GM10266 (cell line): ENCODE results near the gene CCNL2.
A peak's percentile ranks its signal among the peaks of the same experiment; 100 is the strongest.

Experiments used
- DNase-seq: peaks from one replicate; pipeline ENCODE4 v3.0.0; 2012; ENCODE audit errors: extremely low spot score
- TF ChIP-seq, protein P1 (sequence below): IDR thresholded peaks from 2 replicates; pipeline ENCODE4 v1.5.1; 2012; ENCODE audit warnings: mild to moderate bottlenecking, low read depth; ENCODE audit not compliant: control insufficient read depth, insufficient read depth; ENCODE audit errors: missing control alignments

The CCNL2 gene

DNA sequence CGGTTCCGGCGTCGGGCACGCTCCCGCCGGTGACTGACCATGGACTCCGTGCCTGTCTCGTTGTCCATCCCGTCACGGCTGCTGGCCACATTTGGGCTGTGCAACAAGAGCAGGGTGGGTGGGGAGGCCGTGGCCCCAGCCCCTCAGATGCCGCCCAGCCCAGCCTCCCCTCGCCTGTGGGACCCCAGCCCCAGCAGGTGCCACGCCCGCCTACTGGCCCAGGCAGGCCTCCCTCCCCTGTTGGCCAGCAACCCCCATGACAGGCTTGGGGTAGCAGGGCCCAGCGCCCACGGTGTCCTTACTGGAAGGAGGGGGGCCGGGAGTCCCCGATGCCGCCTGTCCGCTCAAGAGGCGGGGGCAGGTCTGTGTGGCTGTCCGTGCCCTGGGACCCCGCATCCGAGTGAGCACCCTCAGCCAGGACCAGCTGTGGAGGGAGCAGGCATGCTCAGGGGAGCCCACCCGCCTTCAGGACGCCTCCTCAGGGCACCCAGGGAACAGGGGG, 57.0 kb downstream of the CCNL2 start:
- TF ChIP-seq, protein P1, sequence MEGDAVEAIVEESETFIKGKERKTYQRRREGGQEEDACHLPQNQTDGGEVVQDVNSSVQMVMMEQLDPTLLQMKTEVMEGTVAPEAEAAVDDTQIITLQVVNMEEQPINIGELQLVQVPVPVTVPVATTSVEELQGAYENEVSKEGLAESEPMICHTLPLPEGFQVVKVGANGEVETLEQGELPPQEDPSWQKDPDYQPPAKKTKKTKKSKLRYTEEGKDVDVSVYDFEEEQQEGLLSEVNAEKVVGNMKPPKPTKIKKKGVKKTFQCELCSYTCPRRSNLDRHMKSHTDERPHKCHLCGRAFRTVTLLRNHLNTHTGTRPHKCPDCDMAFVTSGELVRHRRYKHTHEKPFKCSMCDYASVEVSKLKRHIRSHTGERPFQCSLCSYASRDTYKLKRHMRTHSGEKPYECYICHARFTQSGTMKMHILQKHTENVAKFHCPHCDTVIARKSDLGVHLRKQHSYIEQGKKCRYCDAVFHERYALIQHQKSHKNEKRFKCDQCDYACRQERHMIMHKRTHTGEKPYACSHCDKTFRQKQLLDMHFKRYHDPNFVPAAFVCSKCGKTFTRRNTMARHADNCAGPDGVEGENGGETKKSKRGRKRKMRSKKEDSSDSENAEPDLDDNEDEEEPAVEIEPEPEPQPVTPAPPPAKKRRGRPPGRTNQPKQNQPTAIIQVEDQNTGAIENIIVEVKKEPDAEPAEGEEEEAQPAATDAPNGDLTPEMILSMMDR, result no peak
- no peak for DNase-seq

DNA sequence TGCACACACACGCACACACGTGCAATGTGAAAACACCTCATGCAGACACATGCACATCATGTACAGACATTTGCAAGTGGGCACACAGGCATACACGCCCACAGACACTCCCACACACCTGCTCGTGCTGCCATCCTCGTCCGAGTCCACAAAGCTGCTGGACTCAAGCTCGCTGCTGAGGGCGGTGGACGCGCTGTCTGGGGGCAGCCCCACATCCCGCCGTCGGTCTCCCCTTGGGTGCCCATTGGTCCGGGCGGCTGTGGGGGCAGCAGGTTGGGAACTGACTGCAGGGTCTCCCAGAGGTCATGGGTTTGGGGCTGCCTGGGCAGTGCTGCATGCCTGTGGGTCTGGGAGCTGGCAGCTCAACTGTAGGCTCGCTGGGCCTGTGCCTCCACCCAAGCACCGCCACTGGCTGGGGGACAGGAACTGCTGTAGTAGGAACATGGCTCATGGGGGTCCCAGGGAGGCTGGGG, 57.5 kb downstream of the CCNL2 start:
- TF ChIP-seq, protein P1, result no peak
- DNase-seq, result no peak

DNA sequence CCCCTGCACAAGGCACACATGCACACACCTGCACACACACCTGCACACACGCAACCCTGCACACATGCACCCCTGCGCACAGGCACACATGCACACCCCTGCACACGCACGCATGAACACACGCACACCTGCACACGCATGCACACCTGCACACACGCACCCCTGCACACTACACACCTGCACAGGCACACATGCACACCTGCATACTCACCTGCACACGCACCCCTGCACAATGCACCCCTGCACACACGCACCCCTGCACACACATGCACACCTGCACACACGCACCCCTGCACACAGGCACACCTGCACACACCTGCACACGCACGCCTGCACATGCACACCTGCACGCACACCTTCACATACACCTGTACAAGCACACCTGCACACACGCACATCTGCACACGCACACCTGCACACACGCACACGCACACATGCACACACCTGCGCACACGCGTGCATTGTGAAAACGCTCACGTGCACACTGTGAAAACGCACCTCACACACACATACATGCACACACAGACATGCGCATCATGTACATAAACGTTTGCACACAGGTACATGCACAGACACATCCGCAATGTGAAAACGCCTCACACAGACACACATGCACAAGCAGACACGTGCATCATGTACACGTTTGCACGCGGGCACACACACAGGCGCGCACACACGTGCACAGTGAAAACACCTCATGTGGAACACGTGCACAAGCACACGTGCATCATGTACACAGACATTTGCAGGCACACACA, 58.2 kb downstream of the CCNL2 start:
- TF ChIP-seq, protein P1, result no peak

DNA sequence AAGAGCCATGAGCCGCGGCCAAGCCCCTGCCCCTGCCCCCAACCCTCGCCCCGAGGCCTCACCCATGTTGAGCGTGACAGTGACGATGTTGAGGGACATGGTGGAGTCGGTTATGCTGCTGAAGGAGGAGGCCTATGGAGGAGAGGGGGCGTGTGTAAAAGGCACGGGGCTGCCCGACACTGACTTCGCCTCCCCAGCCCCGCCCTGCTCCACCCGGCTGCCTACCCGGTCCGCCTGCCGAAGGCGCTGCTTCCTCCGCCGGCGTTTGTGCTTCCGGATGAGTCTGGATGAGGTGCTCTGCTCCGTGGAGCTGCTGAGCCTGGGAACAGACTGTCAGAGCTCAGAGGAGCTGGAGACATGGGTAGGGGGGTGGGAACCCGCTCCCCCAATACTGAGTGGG, 59.0 kb downstream of the CCNL2 start:
- DNase-seq, result no peak
- TF ChIP-seq, protein P1, result no peak

More for the DNA sequence above, 58.2 kb downstream of the CCNL2 start:
- no peak for DNase-seq

DNA sequence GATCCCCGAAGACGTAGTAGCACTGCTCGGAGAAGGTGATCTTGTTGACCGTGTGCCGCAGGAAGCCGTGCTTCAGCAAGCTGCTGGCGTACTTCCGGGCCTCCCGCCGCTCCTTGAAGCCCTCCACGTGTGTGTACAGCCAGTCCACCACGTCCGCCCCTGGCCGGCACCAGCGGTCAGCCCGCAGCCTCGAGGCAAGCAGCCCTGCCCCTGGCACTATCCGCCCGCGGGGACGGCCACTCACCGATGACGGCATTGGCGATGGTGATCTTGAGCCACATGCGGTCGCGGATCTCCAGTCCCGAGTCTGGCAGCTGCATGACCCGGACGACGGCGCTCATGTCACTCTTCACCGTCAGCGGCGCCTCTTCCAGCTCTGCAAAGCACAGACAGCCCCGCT, 60.9 kb downstream of the CCNL2 start:
- TF ChIP-seq, protein P1, result no peak
- no peak for DNase-seq

DNA sequence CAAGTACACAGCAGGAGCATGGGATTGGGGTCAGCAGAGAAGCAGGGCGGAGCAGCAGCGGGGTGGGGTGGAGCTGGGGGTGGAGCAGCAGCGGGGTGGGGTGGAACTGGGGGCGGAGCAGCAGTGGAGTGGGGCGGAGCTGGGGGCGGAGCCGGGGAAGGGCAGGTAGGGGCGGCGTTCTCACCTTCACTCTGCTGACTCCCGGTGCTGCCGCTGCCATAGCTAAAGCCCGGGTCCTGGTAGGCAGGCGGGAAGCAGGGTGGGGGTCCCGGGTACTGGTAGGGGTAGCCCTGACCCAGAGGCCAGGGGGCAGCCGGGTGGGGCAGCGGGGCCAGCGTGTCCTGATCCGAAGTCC, 61.4 kb downstream of the CCNL2 start:
- peak; percentile 87 for DNase-seq
- TF ChIP-seq, protein P1, result no peak
